ENCODE data around the gene HADHA. TPM values are rescaled to one million over a fixed set of nuclear protein-coding genes. Genes with fewer than 3 reads are reported as not detected.
"Not testable (repeated sequence)": the region's sequence is repeated elsewhere in the genome, so short reads cannot be mapped to it uniquely, and the experiment has no call there.

The HADHA gene
- total RNA-seq, 4 donors from 2014 or later, result 93.8 to 151 (median 110) TPM

- no peaks in the 10 kb centered on the region for H3K36me3 ChIP-seq
- H3K9me3 ChIP-seq, result no peaks in the 10 kb centered on the region
- H3K4me1 ChIP-seq, result no peaks in the 10 kb centered on the region
- H3K27ac ChIP-seq, result peak overlapping the region; percentile 15 to 58
- no peak for DNase-seq
- no peaks in the 10 kb centered on the region for H3K27me3 ChIP-seq
- intact Hi-C loops (cut with DNase I; ENCODE audit: low total_unique reads), result no loop called here
- TF ChIP-seq CTCF (IDR thresholded peaks at IDR 0.05) (no peak), POLR2A (IDR thresholded peaks at IDR 0.05) (no peak)
- H3K4me3 ChIP-seq, result no peak overlapping the region
Measured at GRCh38 chr2:26273501-26273900, 29.1 kb upstream of the HADHA start.

GRCh38 chr2:26270373-26270772 is 25.9 kb upstream of the HADHA start:
- intact Hi-C loops (cut with DNase I; ENCODE audit: low total_unique reads), result no loop called here
- H3K36me3 ChIP-seq, result no peaks in the 10 kb centered on the region
- no peak overlapping the region for H3K27ac ChIP-seq

GRCh38 chr2:26269571-26270158 is 25.2 kb upstream of the HADHA start:
- Histone ChIP-seq H3K4me1 (no peaks in the 10 kb centered on the region), H3K27me3 (no peaks in the 10 kb centered on the region), H3K9me3 (no peaks in the 10 kb centered on the region), H3K27ac (no peak overlapping the region), H3K4me3 (no peak overlapping the region), H3K36me3 (no peaks in the 10 kb centered on the region)
- intact Hi-C loops (cut with DNase I; ENCODE audit: low total_unique reads), result no loop called here
- DNase-seq, result no peak
- TF ChIP-seq POLR2A (IDR thresholded peaks at IDR 0.05), result no peak
- TF ChIP-seq CTCF (IDR thresholded peaks at IDR 0.05), result no peak

More at GRCh38 chr2:26270373-26270772, 25.9 kb upstream of the HADHA start:
- no peak for DNase-seq
- no peak overlapping the region for H3K4me3 ChIP-seq
- no peaks in the 10 kb centered on the region for H3K9me3 ChIP-seq
- H3K27me3 ChIP-seq, result no peaks in the 10 kb centered on the region
- H3K4me1 ChIP-seq, result no peaks in the 10 kb centered on the region
- TF ChIP-seq POLR2A (IDR thresholded peaks at IDR 0.05) (no peak), CTCF (IDR thresholded peaks at IDR 0.05) (no peak)

- H3K36me3 ChIP-seq, H3K4me3 ChIP-seq: not testable (repeated sequence)
Measured at GRCh38 chr2:26268670-26269385, 24.4 kb upstream of the HADHA start.

GRCh38 chr2:26268213-26268612 is 23.8 kb upstream of the HADHA start:
- H3K36me3 ChIP-seq, result no peaks in the 10 kb centered on the region
- H3K27me3 ChIP-seq, result no peaks in the 10 kb centered on the region
- H3K4me1 ChIP-seq, result no peaks in the 10 kb centered on the region
- no peak overlapping the region for H3K27ac ChIP-seq
- H3K9me3 ChIP-seq, result no peaks in the 10 kb centered on the region
- H3K4me3 ChIP-seq, result no peak overlapping the region
- TF ChIP-seq CTCF (IDR thresholded peaks at IDR 0.05), result no peak
- TF ChIP-seq POLR2A (IDR thresholded peaks at IDR 0.05), result no peak
- DNase-seq, result no peak
- intact Hi-C loops (cut with DNase I; ENCODE audit: low total_unique reads), result no loop called here

More at GRCh38 chr2:26268670-26269385, 24.4 kb upstream of the HADHA start:
- intact Hi-C loops (cut with DNase I; ENCODE audit: low total_unique reads); DNase-seq; H3K9me3 ChIP-seq; H3K4me1 ChIP-seq; H3K27me3 ChIP-seq; H3K27ac ChIP-seq: not testable (repeated sequence)

GRCh38 chr2:26258836-26259235 is 14.4 kb upstream of the HADHA start:
- H3K4me3 ChIP-seq; H3K27ac ChIP-seq; intact Hi-C loops (cut with DNase I; ENCODE audit: low total_unique reads); H3K4me1 ChIP-seq; DNase-seq; H3K36me3 ChIP-seq; H3K27me3 ChIP-seq; H3K9me3 ChIP-seq: not testable (repeated sequence)
